Putamen (tissue), 1 donor: ENCODE results near the gene FLCN.
A peak's percentile ranks its signal among the peaks of the same experiment; 100 is the strongest.
"Not testable (repeated sequence)": the region's sequence is repeated elsewhere in the genome, so short reads cannot be mapped to it uniquely, and the experiment has no call there.

ENCODE experiments used
- DNase-seq: peaks from one replicate; pipeline ENCODE4 v3.0.0-alpha.2; 2016; ENCODE audit warnings: low spot score

Gene FLCN, protein sequence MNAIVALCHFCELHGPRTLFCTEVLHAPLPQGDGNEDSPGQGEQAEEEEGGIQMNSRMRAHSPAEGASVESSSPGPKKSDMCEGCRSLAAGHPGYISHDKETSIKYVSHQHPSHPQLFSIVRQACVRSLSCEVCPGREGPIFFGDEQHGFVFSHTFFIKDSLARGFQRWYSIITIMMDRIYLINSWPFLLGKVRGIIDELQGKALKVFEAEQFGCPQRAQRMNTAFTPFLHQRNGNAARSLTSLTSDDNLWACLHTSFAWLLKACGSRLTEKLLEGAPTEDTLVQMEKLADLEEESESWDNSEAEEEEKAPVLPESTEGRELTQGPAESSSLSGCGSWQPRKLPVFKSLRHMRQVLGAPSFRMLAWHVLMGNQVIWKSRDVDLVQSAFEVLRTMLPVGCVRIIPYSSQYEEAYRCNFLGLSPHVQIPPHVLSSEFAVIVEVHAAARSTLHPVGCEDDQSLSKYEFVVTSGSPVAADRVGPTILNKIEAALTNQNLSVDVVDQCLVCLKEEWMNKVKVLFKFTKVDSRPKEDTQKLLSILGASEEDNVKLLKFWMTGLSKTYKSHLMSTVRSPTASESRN

DNA sequence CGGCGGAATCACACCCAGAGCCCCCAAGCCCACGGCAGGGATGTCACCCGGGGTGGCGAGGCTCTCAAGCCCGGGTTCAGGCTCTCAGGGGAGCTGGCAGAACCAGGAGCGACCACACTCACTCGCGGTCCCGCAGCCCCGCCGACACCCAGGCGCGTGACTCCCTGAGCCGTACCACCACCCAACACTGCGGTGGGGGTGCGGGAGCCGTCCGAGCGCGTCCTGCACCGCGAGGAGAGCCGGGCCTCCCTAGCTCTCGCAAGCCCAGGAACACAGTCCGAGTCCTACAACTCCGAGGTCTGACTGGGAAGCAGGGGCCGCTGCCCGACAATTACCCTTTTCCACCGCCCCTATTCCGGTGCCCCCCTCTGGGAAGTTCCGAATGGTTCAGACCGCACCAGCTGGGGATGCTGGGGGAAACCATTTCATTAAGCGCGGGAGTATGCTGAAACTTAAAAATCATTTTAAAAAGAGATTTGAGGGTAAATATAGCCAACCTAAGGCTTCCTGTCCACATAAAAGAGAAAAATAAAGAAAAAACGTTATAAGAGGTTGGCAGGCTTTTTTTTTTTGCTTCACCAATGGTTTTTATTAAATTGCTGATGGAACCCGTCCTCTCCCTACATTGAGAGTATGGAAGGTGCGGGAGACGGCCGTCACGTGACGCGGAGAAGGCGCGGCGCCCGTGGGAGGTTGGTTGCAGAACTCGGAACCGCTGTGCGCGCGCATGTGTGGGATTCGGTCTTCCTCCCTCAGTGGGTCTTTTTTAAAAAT is at the start of gene FLCN:
FLCN (minus strand) TSS at position 143 of the 774 bp plus-strand sequence. CDS start 9,031 bp downstream, outside the sequence.
- DNase-seq: peak; percentile 91

DNA sequence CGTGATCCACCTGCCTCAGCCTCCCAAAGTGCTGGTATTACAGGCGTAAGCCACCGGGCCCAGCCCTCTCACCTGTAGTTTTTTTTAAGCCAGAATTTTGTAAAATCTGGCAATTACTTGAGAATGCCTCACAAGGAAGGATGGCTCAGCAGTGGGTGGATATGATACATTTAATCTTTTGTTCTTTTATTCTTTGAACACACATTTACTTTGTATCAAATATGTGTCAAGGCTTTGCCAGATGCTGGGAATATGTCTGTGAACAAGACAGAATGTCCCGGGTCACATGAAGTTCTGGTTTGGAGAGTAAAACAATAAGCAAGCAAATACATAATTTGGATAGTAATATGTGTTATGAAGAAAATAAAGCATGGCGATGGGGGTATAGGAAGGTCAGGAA is 49.0 kb upstream of the FLCN start:
- DNase-seq: no peak

DNA sequence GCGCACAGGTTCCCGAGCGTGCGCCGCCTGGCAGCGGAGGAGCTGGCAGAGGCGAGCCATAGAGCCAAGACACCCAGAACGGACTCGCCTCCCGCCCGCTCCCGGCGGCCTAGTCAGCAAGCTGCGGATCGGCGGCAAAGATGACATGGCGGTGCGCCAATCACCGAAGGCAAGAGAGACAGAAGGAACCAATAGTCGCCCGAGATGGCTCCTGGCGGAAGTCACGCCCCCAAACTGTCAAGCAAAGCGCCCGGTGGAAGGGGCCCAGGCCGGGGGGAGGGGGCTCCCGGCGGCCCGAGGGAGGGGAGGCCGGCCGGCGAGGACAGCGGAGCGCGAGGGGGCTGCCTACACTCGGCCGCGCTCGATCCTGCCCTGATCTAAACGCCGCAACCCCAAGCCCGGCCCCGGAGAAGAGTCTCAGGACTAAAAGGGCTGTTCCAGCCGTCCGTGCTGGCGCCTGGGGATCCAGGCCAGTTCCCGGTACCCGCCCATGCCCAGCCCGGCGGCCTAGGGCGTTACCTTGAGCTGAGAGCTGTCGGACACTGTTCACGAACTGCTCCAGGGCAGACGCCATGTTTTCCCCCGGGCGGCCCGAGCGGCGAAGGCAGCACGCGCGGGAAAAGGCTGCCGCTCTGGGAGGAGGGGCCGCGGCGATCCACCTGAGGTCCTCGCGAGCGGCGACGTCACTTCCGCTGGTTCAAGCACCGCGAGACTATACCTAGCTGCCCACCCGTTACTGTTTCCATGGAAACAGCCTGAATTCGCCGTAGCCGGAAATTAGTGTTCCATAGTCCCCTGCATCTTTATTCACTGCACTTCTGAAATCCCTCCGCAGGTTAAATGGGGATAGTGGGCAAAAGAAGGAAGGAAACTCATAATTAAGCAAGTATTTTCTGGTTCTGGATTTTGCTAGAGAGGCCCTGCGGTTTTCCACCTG is 43.9 kb upstream of the FLCN start, which contains the start of gene COPS3:
COPS3 (minus strand) TSS at position 634 of the 937 bp plus-strand sequence; CDS start at position 574, 60 bp downstream.
- DNase-seq: peak; percentile 98

DNA sequence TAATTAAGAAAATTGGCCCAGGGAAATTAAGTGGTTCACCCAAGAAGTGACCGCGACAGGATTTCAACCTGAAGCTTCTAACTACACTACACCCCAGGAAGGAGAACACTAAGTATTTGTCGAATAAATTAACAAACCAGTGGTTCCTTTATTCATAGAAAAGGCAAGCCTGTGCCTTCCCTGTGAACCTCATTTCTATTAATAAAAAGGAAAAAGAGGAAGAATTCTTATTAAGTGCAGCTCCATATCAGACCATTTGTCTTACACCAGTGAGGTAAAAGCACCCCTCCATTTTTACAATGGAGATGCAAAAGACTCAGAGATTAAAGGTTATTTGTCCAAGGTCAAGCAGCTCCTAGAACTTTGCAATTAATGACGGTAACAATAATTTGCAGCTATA is 42.3 kb upstream of the FLCN start:
- DNase-seq: no peak

GRCh38 chr17:17277431-17277830 is 40.5 kb upstream of the FLCN start:
- DNase-seq: not testable (repeated sequence)

DNA sequence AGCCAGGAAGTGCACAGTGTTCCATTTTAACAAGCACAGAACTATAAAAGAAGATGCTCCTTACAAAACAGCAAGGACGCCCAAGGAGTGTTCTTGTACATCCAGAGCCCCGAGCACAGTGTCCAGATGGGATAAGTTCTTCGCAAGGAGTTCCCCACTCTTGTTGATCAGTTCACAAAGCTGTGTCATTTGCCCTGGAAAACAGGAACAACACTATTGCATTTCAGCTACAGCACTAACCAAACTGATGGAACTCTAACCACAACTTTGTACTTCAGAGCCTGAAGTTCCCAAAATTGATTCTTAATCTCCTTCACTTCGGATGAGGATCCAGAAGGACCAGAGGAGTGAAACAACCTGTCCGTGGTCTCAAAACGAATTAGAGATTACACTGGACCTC is 39.0 kb upstream of the FLCN start:
- no peak for DNase-seq

DNA sequence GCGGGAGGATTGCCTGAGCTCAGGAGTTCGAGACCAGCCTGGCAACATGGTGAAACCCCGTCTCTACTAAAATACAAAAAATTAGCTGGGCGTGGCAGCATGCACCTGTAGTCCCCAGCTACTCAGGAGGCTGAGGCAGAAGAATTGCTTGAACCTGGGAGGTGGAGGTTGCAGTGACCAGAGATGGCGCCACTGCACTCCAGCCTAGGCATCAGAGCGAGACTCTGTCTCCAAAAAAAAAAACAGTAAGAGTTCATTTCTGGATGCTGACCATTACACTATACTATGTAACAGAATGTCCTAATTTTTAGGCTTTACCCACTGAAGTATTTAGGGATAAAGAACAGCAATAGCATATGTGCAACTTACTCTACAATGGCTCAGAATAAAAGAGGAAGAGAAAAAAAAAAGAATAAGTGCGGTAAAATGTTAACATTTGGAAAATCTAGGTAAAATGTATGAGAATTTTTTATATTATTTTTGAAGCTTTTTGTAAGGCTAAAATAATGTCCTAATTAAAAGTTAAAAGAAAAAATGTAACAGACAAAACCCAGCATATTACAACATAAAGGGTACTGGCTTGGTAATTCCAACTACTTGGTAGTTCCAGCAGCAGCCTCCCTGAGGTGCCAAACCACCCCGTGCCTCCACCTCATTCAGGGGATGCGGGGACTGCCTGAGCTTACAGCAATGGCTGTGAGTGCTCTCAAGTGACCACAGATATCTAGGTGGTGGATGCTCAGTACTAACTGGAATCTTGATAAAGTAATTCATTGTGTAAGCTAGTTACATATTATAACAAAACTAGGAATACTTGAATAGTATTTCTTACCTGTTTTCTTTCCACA is 33.2 kb upstream of the FLCN start:
- no peak for DNase-seq

DNA sequence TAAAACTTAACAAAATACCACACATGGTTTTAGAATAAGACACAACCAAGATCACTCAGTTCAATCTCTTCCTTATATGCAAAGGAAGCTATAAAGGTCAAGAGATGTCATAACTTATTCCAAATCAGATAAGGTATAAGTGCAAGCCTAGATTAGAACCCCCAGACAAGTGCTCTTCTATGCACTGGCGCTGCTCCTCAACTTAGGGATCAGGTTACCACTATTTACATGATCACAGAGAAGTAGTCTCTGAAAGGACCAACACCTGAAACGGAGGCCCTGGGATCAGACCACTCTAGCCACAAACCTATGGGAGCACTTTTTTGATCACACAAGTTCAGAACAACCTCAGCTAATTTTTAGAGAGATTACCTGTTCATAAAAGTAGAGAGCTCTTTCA is 27.5 kb upstream of the FLCN start:
- no peak for DNase-seq

- peak; percentile 72 for DNase-seq
These were observed 22.0 kb upstream of the FLCN start for GRCh38 chr17:17258998-17259397.

GRCh38 chr17:17258011-17258410 is 21.0 kb upstream of the FLCN start:
- no peak for DNase-seq

DNA sequence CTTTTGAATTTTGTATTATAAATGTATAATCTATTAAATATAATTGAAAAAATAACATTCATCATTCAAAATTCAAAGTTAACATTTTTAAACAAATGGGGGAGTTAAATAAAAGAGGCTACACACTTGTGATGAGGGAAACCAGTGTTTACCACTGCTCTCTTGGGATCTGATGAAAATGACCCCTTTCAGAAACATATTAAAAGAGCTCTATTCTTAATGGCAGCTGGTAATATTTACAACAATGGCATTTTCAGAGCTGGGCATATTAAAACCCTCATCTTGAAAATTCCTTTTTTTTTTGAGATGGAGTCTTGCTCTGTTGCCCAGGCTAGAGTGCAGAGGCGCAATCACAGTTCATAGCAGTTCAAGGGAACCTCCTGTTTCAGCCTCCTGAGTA is 19.3 kb upstream of the FLCN start:
- no peak for DNase-seq

GRCh38 chr17:17255689-17256088 is 18.7 kb upstream of the FLCN start:
- DNase-seq: not testable (repeated sequence)

DNA sequence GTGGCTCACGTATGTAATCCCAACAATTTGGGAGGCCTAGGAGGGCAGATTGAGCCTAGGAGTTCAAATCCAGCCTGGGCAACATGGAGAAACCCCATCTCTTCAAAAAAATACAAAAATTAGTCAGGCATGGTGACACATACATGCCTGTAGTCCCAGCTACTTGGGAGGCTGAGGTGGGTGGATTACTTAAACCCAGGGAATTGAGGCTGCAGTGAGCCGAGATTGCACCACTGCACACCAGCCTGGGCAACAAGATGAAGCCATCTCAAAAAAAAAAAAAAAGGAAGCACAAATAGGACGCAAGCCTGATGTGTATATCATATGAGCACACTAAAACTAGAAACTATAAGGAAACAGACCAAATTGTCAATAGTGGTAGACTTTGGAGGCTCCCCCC is 17.1 kb upstream of the FLCN start:
- no peak for DNase-seq

- DNase-seq: no peak
These were observed 16.4 kb upstream of the FLCN start for GRCh38 chr17:17253406-17253805.

DNA sequence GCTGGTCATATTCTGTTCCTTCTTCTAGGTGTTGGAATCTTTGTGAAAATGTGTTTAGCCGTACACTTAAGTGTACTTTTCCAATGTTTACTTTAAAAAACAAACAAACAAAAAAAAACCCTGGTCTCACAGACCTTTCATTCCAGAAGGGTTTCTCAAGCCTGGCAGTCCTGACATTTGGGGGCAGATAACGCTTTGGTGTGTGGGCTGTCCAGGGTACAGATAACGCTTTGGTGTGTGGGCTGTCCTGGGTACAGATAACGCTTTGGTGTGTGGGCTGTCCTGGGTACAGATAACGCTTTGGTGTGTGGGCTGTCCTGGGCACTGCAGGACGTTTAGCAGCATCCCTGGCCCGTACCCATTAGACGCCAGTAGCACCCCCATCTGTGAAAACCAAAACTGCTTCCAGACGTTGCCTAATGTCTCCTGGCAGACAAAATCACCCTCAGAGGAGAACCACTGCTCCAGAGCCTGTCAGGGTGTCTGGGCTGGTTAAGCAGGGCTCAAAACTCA is 15.2 kb upstream of the FLCN start:
- DNase-seq: no peak

DNA sequence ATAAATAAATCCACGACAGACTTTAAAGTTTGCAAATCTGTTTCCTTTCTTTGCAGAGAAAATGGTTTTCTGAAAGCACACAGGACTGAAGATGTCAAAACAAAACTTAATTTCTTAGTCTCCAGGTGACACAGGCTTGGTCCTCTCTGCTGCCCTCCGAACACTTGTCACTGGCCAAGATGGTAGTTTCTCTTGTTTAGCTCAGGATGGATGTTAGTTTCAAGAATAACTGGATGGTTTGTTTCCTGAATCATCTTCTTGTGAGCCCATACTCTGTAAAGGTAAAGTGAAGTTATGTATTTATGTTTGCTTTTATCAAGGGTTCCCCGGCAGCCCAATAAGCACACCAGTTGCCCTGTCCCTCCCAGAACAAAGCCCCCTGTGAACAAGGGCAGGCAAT is 9.9 kb upstream of the FLCN start:
- no peak for DNase-seq

- DNase-seq: no peak
These were observed 6.2 kb upstream of the FLCN start for GRCh38 chr17:17243163-17243562.

DNA sequence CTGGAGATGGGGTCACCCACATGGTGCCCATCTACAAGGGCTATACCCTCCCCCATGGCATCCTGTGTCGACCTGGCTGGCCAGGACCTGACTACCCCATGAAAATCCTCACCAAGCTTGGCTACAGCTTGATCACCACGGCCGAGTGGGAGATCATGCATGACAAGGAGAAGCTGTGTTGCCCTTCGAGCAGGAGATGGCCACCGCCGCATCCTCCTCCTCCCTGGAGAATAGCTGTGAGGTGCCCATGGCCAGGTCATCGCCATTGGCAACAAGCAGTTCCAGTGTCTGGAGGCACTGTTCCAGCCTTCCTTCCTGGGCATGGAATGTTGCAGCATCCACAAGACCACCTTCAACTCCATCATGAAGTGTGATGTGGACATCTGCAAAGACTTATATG is 5.3 kb upstream of the FLCN start:
- no peak for DNase-seq

DNA sequence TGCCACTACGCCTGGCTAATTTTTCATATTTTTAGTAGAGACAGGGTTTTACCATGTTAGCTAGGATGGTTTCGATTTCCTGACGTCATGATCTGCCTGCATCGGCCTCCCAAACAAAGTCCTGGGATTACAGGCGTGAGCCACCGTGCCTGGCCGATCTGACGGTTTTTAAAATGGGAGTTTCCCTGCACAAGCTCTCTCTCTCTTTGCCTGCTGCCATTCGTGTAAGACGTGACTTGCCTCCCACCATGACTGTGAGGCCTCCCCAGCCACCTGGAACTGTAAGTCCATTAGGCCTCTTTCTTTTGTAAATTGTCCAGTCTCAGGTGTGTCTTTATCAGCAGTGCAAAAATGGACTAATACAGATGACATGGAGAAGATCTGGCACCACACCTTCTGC is 4.7 kb upstream of the FLCN start:
- no peak for DNase-seq

DNA sequence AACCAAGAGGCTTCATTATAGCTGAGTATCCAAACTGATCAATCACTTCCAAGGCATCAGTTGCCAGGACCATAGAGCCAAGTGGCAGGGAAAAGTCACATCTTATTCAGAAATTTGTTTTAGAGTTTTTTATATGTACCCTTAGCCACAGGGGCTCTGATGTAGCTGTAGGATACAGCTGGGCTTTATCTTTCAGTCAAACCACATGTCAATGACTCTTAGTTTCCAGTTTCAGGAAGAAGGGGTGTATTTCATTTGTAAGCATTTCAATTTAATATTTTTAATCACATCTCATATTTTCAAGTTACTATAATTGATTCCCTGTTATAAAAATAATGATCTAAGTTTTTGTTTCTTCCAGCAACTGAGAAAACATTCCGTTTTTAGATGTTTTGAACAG is 2.9 kb upstream of the FLCN start:
- no peak for DNase-seq
